ENCODE measurements around the gene EPHB3.

The EPHB3 gene

DNA sequence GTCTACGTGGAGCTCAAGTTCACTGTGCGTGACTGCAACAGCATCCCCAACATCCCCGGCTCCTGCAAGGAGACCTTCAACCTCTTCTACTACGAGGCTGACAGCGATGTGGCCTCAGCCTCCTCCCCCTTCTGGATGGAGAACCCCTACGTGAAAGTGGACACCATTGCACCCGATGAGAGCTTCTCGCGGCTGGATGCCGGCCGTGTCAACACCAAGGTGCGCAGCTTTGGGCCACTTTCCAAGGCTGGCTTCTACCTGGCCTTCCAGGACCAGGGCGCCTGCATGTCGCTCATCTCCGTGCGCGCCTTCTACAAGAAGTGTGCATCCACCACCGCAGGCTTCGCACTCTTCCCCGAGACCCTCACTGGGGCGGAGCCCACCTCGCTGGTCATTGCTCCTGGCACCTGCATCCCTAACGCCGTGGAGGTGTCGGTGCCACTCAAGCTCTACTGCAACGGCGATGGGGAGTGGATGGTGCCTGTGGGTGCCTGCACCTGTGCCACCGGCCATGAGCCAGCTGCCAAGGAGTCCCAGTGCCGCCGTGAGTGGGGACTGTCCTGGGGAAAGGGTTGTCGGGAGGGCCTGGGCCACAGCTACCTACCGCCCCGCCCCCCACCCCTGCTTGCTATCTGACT is 11.2 kb downstream of the EPHB3 start:
- peaks cover 97% of the 10 kb centered on the region for H3K27me3 ChIP-seq (replicated peaks; ENCODE audit: insufficient read depth, low read length)
- H3F3A ChIP-seq (ENCODE audit: insufficient read depth, low read length), result no peaks in the 10 kb centered on the region
- H3K9me3 ChIP-seq (replicated peaks; ENCODE audit: insufficient read depth, low read length), result no peaks in the 10 kb centered on the region
- no peaks in the 10 kb centered on the region for H3K4me1 ChIP-seq (ENCODE audit: low read length)
- H3K9ac ChIP-seq (ENCODE audit: low read length), result no peak overlapping the region
- no peak overlapping the region for H3K4me2 ChIP-seq (ENCODE audit: low read depth, low read length)
- no peak overlapping the region for H3K27ac ChIP-seq (ENCODE audit: low read length)
- no peaks in the 10 kb centered on the region for H3K9me2 ChIP-seq (replicated peaks; ENCODE audit: insufficient read depth, low read length)
- H3K36me3 ChIP-seq (replicated peaks; ENCODE audit: insufficient read depth, low read length), result no peaks in the 10 kb centered on the region
- H4K20me1 ChIP-seq (ENCODE audit: insufficient read depth, low read length), result no peaks in the 10 kb centered on the region
- DNase-seq, result no peak
- TF ChIP-seq EZH2phosphoT487 (IDR thresholded peaks at IDR 0.05; ENCODE audit: low read length), result no peak
- TF ChIP-seq, protein P1, sequence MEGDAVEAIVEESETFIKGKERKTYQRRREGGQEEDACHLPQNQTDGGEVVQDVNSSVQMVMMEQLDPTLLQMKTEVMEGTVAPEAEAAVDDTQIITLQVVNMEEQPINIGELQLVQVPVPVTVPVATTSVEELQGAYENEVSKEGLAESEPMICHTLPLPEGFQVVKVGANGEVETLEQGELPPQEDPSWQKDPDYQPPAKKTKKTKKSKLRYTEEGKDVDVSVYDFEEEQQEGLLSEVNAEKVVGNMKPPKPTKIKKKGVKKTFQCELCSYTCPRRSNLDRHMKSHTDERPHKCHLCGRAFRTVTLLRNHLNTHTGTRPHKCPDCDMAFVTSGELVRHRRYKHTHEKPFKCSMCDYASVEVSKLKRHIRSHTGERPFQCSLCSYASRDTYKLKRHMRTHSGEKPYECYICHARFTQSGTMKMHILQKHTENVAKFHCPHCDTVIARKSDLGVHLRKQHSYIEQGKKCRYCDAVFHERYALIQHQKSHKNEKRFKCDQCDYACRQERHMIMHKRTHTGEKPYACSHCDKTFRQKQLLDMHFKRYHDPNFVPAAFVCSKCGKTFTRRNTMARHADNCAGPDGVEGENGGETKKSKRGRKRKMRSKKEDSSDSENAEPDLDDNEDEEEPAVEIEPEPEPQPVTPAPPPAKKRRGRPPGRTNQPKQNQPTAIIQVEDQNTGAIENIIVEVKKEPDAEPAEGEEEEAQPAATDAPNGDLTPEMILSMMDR (IDR thresholded peaks at IDR 0.05; ENCODE audit: low read length), result no peak
- TF ChIP-seq EZH2 (optimal IDR thresholded peaks at IDR 0.05; ENCODE audit: low read depth, low read length), result no peak
- no peak overlapping the region for H3K4me3 ChIP-seq (ENCODE audit: low read length)
- H3K79me2 ChIP-seq (ENCODE audit: low read length), result no peaks in the 10 kb centered on the region
- H2AFZ ChIP-seq (ENCODE audit: low read length), result no peak overlapping the region

DNA sequence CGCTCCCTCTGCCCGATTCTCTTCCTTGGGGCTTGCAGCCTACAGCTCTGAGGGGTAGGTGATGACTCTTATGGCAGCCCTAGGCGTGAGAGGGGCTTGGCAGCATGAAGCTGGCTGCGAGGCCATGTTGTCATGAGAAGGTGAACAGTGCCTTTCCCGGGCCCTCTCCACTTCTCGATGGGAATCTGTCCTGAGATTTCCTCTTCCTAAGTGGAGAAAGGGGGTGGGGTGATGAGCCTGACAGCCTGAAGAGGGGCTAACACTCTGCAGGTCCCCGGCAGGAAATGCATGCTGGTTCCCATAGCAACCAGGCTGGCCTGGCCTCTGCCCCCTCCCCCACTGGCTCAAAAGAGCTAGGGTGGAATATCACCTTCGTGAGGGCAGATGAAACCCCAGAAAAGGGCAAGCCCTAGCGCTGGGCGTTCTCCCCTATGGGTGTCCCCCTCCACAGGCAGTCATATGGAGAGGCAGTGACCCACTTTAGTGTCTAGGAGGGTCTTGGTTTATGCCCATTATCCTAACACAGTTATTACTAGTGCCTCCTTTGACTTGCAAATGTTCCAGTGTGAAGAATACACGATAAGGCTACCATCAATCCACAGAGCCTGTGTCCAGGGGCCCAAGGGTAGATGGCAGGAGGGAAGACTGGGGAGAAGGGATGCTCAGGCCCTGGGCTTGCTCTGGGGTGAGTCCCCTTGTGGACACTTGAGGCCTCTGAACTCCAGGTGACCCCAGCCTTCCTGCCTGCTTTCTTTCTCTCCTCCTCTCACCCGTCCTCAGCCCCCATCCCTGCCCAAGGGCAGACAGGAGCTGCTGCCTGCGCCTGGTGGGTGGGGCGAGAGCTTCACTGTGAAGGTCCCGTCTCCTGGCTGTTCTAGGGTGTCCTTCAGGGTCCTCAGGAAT is 13.2 kb downstream of the EPHB3 start:
- no peak overlapping the region for H3K27ac ChIP-seq (ENCODE audit: low read length)
- H3K9me3 ChIP-seq (replicated peaks; ENCODE audit: insufficient read depth, low read length), result no peaks in the 10 kb centered on the region
- H3K79me2 ChIP-seq (ENCODE audit: low read length), result no peaks in the 10 kb centered on the region
- H3K9me2 ChIP-seq (replicated peaks; ENCODE audit: insufficient read depth, low read length), result no peaks in the 10 kb centered on the region
- no peaks in the 10 kb centered on the region for H3K4me1 ChIP-seq (ENCODE audit: low read length)
- H2AFZ ChIP-seq (ENCODE audit: low read length), result no peak overlapping the region
- DNase-seq, result no peak
- H3K4me3 ChIP-seq (ENCODE audit: low read length), result no peak overlapping the region
- no peaks in the 10 kb centered on the region for H3F3A ChIP-seq (ENCODE audit: insufficient read depth, low read length)
- no peak overlapping the region for H3K4me2 ChIP-seq (ENCODE audit: low read depth, low read length)
- H4K20me1 ChIP-seq (ENCODE audit: insufficient read depth, low read length), result no peaks in the 10 kb centered on the region
- H3K27me3 ChIP-seq (replicated peaks; ENCODE audit: insufficient read depth, low read length), result peaks cover 97% of the 10 kb centered on the region
- no peak overlapping the region for H3K9ac ChIP-seq (ENCODE audit: low read length)
- H3K36me3 ChIP-seq (replicated peaks; ENCODE audit: insufficient read depth, low read length), result no peaks in the 10 kb centered on the region
- TF ChIP-seq EZH2phosphoT487 (IDR thresholded peaks at IDR 0.05; ENCODE audit: low read length) (no peak), EZH2 (optimal IDR thresholded peaks at IDR 0.05; ENCODE audit: low read depth, low read length) (no peak)
- TF ChIP-seq, protein P1 (IDR thresholded peaks at IDR 0.05; ENCODE audit: low read length), result no peak

DNA sequence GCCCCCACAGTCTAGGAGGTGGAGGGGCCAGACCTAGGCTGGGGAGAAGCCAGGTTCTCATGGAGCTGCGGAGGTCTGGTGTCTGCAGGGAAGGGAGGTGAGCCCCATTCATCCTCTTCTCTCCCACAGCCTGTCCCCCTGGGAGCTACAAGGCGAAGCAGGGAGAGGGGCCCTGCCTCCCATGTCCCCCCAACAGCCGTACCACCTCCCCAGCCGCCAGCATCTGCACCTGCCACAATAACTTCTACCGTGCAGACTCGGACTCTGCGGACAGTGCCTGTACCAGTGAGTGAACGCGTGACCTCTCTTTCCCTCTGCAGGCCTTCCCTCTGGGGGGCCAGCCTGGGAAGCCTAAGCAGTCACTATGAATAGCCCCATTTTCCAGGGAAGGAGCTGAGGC is 14.1 kb downstream of the EPHB3 start:
- TF ChIP-seq EZH2 (optimal IDR thresholded peaks at IDR 0.05; ENCODE audit: low read depth, low read length) (no peak), EZH2phosphoT487 (IDR thresholded peaks at IDR 0.05; ENCODE audit: low read length) (no peak)
- TF ChIP-seq, protein P1 (IDR thresholded peaks at IDR 0.05; ENCODE audit: low read length), result no peak
- H3K9ac ChIP-seq (ENCODE audit: low read length), result no peak overlapping the region
- H3K4me3 ChIP-seq (ENCODE audit: low read length), result no peak overlapping the region
- H3K36me3 ChIP-seq (replicated peaks; ENCODE audit: insufficient read depth, low read length), result no peaks in the 10 kb centered on the region
- H4K20me1 ChIP-seq (ENCODE audit: insufficient read depth, low read length), result no peaks in the 10 kb centered on the region
- no peaks in the 10 kb centered on the region for H3K79me2 ChIP-seq (ENCODE audit: low read length)
- H3K27me3 ChIP-seq (replicated peaks; ENCODE audit: insufficient read depth, low read length), result peaks cover 97% of the 10 kb centered on the region
- H3K4me2 ChIP-seq (ENCODE audit: low read depth, low read length), result no peak overlapping the region
- no peaks in the 10 kb centered on the region for H3K9me2 ChIP-seq (replicated peaks; ENCODE audit: insufficient read depth, low read length)
- no peak overlapping the region for H3K27ac ChIP-seq (ENCODE audit: low read length)
- no peaks in the 10 kb centered on the region for H3K9me3 ChIP-seq (replicated peaks; ENCODE audit: insufficient read depth, low read length)
- no peaks in the 10 kb centered on the region for H3K4me1 ChIP-seq (ENCODE audit: low read length)
- DNase-seq, result no peak
- no peaks in the 10 kb centered on the region for H3F3A ChIP-seq (ENCODE audit: insufficient read depth, low read length)
- H2AFZ ChIP-seq (ENCODE audit: low read length), result no peak overlapping the region
